Measurements from ENCODE around the gene ARHGAP1. TPM values are rescaled to one million over a fixed set of nuclear protein-coding genes. Genes with fewer than 3 reads are reported as not detected.

The ARHGAP1 gene
- total RNA-seq: 10 to 100 TPM; 73.2 to 94.5 TPM

DNA sequence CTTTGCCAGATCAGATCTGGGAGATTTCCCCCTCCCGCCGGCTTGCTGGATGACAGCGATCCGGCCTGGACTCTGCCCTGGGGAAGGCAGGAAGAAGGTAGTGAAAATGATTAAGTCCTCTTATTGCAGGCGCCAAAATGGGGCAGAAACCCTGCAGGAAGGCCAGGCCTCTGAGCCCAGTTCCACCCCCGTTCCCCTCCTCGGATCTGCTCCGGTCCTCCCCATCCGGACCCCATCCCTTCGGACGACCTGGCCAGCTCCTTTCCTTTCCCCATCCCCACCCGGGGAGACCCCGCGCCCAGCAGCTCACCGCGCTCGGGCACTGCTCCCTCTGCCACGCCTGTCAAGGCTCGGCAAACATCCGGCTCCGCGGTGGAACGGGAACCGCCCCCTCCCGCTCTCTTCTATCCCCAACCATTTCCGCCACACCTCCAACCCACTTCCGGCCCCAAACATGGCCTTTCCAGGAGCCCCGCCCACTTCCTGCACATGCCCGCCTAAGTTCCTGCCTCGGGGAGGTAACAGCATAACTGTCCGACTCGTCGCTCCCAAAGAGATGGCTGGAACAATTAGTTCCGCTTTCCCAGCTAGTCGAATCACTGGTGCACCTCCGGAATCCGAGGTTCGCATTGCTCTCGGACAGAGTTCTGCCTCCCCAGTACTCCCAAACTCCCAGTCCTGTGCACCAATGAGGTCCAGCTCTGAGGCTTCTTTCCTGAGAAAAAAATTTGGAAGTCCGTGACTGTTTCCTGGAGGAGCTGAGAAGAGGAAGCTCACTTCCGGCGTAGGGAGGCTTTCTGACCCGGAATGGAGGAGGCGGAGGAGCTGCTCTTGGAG, at the start of gene ARHGAP1, which contains the start of gene ZNF408:
TSS of gene ARHGAP1 (minus strand) at position 379 of the 837 bp plus-strand sequence. CDS start 4,512 bp downstream, outside the sequence.
TSS of gene ZNF408 (plus strand) at position 791 of the 837 bp plus-strand sequence. CDS start at position 808, 17 bp downstream.
- Histone ChIP-seq H3K27ac (peak within 1 kb of the TSS; percentile 90 to 92), H3K36me3 (peaks cover 9 to 30% of the 10 kb centered on the region in 2 donors), H3K4me1 (replicated peaks) (no peaks in the 10 kb centered on the region), H3K9me3 (no peaks in the 10 kb centered on the region), H3K27me3 (replicated peaks; ENCODE audit: insufficient read depth) (no peaks in the 10 kb centered on the region), H3K4me3 (peak within 1 kb of the TSS; percentile 70 to 89)
- intact Hi-C loops (cut with DNase I): loop anchor here (2.0 kb wide), 1 partner anchor 84 kb away; the partner anchor contains the start of genes ATG13 and HARBI1
- TF ChIP-seq, protein P1, sequence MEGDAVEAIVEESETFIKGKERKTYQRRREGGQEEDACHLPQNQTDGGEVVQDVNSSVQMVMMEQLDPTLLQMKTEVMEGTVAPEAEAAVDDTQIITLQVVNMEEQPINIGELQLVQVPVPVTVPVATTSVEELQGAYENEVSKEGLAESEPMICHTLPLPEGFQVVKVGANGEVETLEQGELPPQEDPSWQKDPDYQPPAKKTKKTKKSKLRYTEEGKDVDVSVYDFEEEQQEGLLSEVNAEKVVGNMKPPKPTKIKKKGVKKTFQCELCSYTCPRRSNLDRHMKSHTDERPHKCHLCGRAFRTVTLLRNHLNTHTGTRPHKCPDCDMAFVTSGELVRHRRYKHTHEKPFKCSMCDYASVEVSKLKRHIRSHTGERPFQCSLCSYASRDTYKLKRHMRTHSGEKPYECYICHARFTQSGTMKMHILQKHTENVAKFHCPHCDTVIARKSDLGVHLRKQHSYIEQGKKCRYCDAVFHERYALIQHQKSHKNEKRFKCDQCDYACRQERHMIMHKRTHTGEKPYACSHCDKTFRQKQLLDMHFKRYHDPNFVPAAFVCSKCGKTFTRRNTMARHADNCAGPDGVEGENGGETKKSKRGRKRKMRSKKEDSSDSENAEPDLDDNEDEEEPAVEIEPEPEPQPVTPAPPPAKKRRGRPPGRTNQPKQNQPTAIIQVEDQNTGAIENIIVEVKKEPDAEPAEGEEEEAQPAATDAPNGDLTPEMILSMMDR (IDR thresholded peaks at IDR 0.05): no peak
- TF ChIP-seq POLR2A (IDR thresholded peaks at IDR 0.05) (peak; percentile 94), POLR2AphosphoS5 (IDR thresholded peaks at IDR 0.05) (peak; percentile 95)
- peak; percentile 99 for DNase-seq (ENCODE audit: low spot score)
- WGBS: under 1% methylated on average over 44 of the region's 44 CpGs

DNA sequence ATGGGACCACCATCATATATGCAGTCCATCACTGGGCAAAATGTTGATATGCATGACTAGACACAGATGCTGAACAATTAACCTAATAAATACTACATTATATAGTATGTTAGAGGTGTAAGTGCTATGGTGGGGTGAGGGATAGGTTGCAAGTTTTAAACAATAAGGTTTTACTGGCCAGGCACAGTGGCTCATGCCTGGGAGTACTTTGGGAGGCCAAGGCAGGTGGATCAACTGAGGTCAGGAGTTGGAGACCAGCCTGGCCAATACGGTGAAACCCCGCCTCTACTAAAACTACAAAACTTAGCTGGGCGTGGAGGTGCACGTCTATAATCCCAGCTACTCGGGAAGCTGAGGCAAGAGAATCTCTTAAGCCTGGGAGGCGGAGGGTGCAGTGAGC, 46.7 kb upstream of the ARHGAP1 start:
- intact Hi-C loops (cut with DNase I): no loop called here
- no peak for DNase-seq (ENCODE audit: low spot score)
- Histone ChIP-seq H3K27ac (no peak overlapping the region), H3K4me1 (replicated peaks) (no peaks in the 10 kb centered on the region), H3K9me3 (no peaks in the 10 kb centered on the region), H3K36me3 (peaks cover 0 to 21% of the 10 kb centered on the region in 2 donors), H3K4me3 (no peak overlapping the region), H3K27me3 (replicated peaks; ENCODE audit: insufficient read depth) (no peaks in the 10 kb centered on the region)
- TF ChIP-seq, protein P1 (IDR thresholded peaks at IDR 0.05): no peak
- no peak for TF ChIP-seq POLR2A (IDR thresholded peaks at IDR 0.05)
- 94% methylated on average over 6 of the region's 6 CpGs for WGBS

DNA sequence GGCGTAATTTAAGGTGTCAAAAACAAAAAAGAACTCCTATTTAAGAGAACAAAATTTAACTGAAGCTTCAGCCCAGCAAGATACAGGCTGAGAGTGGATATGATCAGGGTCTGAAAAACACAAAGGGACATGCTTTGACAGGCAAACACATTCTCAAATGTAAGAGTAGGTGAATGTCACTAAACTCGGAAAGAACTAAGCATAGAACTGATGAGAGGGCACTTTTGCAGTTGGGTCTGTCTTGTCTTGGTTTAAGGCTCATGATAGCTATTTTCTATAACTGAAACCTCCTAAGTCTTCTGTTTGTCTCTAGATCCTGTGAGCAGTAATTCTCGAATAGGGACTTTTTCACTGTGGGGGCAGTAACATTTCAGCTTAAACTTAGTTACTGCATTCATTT, 45.6 kb upstream of the ARHGAP1 start:
- no peak for DNase-seq (ENCODE audit: low spot score)
- intact Hi-C loops (cut with DNase I): no loop called here
- H3K9me3 ChIP-seq: no peaks in the 10 kb centered on the region
- TF ChIP-seq POLR2AphosphoS5 (IDR thresholded peaks at IDR 0.05): no peak
- TF ChIP-seq POLR2A (IDR thresholded peaks at IDR 0.05): no peak
- TF ChIP-seq, protein P1 (IDR thresholded peaks at IDR 0.05): no peak
- H3K4me1 ChIP-seq (replicated peaks): no peaks in the 10 kb centered on the region
- peaks cover 0 to 18% of the 10 kb centered on the region in 2 donors for H3K36me3 ChIP-seq
- WGBS: 83% methylated on average over 3 of the region's 3 CpGs
- H3K27ac ChIP-seq: no peak overlapping the region
- H3K4me3 ChIP-seq: no peak overlapping the region
- no peaks in the 10 kb centered on the region for H3K27me3 ChIP-seq (replicated peaks; ENCODE audit: insufficient read depth)

DNA sequence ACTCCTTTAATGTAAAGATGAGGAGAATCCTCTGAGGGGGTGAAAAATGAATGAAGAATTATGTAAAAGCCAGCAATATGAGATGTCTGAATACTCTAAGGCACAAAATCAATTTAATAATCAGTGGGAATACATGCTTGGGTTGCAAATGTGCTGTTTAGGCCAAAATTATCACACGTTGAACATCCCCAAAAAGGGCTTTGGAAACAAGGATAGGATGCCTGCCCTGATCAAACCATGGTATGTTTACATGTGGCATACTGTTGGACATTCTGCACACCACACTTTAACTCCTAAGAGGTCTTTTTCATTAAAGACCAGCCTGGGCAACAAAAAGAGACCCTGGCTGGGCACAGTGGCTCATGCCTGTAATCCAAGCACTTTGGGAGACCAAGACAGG, 44.9 kb upstream of the ARHGAP1 start:
- intact Hi-C loops (cut with DNase I): no loop called here
- peaks cover 0 to 11% of the 10 kb centered on the region in 2 donors for H3K36me3 ChIP-seq

More for the DNA sequence above, 44.9 kb upstream of the ARHGAP1 start:
- Histone ChIP-seq H3K27ac (no peak overlapping the region), H3K4me3 (no peak overlapping the region), H3K9me3 (no peaks in the 10 kb centered on the region), H3K4me1 (replicated peaks) (no peaks in the 10 kb centered on the region), H3K27me3 (replicated peaks; ENCODE audit: insufficient read depth) (no peaks in the 10 kb centered on the region)
- WGBS: 81% methylated on average over 1 of the region's 1 CpG
- DNase-seq (ENCODE audit: low spot score): no peak
- TF ChIP-seq POLR2A (IDR thresholded peaks at IDR 0.05): no peak
- TF ChIP-seq, protein P1 (IDR thresholded peaks at IDR 0.05): no peak
- no peak for TF ChIP-seq POLR2AphosphoS5 (IDR thresholded peaks at IDR 0.05)
